Measurements from ENCODE around the gene KLF3. TPM values are rescaled to one million over a fixed set of nuclear protein-coding genes. Genes with fewer than 3 reads are reported as not detected.
"Not testable (repeated sequence)": the region's sequence is repeated elsewhere in the genome, so short reads cannot be mapped to it uniquely, and the experiment has no call there.

Gene KLF3
- 10 to 100 TPM; 53.6 to 63.8 (median 61.7) TPM for polyA plus RNA-seq (ENCODE audit: insufficient read length in 4 of 4)

DNA sequence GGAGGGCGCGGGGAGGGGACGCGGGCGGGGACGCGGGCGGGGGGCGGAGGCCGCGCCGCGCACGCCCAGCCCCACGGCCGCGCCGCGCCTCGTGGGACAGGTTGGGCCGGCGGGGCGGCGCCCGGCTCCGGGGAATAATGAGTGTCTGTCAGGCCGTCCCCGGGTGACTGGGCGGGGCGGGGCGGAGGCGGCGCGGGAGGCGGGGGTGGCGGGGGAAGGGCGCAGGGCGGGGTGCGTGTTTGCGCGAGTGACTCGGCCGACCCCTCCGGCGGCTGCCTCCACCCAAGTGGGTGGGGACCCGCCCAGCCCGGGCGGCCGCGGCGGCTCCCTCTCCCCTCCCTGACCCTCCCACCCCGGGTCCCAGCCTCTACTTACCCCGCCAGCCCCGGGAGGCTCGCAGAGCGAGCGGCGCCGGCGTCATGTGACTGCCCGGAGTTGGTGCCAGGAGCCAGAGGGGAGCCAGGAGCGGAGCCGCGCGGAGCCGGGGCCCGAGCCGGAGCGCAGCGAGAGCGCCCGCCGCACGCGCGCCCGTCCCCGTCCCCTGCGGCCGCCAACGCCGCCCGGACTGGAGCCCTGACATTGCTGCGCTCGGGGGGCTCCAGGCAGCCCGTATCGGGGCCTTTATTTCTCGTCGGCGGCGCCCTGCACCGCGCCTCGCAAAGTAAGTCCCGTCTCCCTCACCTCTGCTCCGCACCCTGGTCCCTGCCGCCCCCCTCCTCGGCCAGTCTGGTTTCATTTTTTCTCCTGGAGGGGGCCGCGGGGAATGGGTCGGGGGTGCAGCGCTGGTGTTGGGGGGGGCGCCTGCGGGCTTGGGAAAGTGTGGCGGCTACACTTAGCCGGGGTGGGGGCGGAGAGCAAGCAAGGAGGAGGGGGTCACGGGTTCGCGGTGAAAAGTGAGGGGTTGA, at the start of gene KLF3:
KLF3 (plus strand) TSS at position 399 of the 905 bp plus-strand sequence. CDS start 16,427 bp downstream, outside the sequence.
- peak in 2 of 4 donors; percentile 70 to 73 for DNase-seq (ENCODE audit: low read depth in 4 of 4, low spot score in 2 of 4)

DNA sequence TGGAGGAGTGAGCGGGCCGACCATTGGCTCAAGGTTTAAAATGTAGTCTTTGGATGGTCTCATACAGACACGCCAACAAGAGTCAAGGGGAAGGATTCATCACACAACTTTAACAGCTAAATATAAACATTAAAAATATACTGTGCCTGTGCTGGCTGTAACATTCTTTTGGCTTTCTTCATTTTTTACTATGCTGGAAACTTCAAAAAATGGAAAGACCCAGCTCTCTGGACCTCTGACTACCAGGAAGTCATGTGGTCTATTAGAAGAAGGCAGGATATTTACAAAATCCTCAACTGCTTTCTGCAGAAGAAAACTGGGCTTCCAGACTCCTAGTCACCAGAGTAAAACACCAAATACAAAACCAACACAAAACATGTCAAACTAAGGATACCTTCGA, 49.8 kb upstream of the KLF3 start:
- DNase-seq (ENCODE audit: low read depth in 4 of 4, low spot score in 2 of 4) = no peak

DNA sequence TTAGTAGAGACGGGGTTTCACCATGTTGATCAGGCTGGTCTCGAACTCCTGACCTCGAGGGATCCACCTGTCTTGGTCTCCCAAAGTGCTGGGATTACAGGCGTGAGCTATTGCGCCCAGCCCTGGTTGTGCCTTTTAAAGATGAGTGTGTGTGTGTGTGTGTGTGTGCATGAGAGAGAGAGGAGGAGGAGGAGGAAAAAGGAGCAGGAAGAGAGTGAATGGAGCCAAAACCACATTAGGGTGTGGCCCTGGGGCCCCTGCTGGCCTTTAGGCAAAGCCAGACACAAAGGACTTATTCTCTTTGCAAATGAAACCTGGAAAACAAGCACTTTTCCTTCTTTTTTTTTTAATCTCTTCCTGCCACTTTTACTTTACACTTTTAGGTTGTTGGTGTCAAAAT, 48.2 kb upstream of the KLF3 start:
- no peak for DNase-seq (ENCODE audit: low read depth in 4 of 4, low spot score in 2 of 4)

DNA sequence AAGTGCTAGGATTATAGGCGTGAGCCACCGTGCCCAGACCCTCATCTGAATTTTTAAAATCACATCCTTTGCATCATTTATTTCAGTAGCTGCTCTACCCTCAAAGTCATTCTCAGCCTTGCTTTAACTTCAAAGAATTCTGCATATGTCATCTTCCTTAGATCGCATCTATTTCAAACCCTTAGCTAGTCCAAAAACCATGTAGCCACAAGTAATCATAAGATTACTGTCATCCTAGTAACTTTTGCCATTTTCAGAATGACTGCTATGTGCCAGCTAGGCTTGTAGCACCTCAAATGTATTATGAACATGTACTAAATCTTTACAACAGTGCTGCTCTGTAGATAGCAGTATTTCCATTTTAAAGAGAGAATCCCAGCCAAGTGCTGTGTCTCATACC, 45.5 kb upstream of the KLF3 start:
- DNase-seq (ENCODE audit: low read depth in 4 of 4, low spot score in 2 of 4) = no peak

DNA sequence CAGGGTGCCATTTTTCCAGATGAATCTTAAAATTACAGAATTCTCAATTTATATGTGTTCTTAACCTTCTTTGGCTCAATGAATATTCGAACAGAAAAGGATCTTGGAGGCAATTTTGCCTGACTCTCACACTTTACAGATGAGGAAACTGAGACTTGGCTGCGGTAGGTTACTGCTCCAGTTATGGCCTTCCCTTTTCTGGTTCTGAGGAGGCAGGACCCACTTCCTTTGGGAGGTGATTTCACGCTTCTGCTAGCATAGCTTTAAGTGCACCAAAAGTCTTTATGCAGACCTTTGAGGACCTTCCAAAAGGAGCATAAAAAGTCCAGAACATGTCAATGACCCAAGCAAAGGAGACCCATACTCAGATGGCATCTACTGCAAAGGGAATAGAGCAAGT, 44.7 kb upstream of the KLF3 start:
- DNase-seq (ENCODE audit: low read depth in 4 of 4, low spot score in 2 of 4) = no peak

DNA sequence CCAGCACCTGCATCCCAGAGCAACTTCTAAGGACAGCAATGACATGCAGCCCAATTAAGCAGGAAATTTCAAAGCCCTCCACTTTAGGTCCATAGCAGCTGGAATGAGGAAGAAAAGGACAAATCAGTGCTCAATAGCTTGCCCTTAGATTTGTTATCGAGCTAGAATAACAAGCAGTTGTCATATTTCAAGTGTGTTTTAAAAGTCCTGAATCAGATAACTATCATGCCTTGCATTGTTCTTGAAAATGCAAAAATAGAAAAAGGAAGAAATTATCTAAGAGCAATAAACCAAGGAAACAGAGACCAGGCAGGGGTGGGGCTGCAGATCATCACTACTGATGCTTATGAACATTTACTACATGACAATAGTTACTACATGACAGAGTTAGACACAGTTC, 43.9 kb upstream of the KLF3 start:
- no peak for DNase-seq (ENCODE audit: low read depth in 4 of 4, low spot score in 2 of 4)

DNA sequence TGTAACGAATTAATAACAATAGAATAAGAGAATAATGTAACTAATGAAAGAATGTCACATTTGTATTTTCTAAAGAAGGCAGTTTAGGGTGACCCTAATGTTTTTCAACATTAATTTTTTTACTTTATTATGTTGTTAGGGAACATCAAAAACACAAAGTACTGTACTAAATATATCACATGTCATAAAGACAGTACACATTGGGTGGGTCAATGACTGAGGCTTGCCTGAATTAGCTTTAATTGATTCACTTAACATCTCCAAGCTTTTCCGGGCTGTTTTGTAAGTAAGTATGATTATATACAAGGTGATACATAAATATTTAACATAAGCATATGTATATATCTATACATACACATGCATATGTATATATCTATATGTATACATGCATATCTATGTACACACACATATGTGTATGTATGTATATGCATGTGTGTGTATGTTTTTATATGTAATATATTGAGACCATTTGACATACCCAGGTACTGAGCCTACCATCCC, 43.4 kb upstream of the KLF3 start:
- DNase-seq (ENCODE audit: low read depth in 4 of 4, low spot score in 2 of 4) = no peak

DNA sequence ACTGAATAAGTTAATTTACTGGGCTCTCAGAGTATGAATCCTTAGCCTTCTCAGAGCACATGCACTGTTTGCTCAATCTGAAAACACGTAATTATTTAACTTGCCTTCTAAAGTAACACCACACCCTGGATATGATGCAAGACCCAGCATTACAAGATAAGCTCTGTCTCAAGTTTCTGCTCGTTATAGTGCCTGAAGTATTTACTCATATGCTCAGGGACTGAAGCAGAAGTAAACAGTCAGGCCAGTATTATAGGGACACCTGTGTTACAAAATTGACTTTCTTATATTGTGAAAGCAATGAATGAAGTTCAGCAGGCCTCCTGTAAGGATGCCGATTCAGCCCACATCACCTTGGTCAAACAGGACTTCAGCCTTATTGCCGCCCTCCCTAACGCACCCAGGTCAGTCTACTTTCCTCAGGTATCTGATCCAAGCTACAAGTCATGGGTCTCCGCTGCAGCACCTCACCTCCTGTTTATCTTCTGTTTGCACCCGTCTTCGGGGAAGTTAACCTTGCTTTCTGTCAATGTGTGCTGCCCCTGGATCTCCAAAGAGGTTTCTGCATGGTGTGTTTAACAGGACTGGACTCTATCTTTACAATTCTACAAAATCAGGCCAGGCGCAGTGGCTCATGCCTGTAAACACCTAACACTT, 42.8 kb upstream of the KLF3 start:
- DNase-seq (ENCODE audit: low read depth in 4 of 4, low spot score in 2 of 4) = no peak

DNA sequence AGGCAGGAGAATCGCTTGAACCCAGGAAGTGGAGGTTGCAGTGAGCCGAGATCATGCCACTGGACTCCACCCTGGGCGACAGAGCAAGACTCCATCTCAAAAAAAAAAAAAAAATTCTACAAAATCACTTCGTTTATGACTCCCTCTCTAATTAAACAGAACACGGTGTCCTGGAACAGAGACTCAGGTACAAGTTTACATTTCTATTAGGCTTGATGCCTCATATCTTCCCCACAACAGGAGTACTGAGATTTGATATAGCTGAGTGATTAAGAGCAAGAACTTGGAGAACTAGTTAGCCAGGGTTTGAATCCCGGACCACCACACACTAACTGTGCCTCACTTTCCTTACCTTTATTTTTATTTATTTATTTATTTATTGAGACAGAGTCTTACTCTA, 42.2 kb upstream of the KLF3 start:
- no peak for DNase-seq (ENCODE audit: low read depth in 4 of 4, low spot score in 2 of 4)

DNA sequence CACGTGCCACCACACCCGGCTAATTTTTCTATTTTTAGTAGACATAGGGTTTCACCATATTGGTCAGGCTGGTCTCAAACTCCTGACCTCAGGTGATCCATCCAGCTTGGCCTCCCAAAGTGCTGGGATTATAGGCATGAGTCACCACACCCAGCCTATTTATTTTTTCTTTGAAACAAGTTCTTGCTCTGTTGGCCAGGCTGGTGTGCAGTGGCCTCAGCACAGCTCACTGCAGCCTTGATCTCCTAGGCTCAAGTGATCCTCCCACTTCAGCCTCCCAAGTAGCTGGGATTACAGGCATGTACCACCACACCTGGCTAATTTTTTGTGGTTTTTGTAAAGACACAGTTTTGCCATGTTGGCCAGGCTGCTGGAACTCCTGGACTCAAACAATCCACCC, 41.7 kb upstream of the KLF3 start:
- DNase-seq (ENCODE audit: low read depth in 4 of 4, low spot score in 2 of 4) = not testable (repeated sequence)

DNA sequence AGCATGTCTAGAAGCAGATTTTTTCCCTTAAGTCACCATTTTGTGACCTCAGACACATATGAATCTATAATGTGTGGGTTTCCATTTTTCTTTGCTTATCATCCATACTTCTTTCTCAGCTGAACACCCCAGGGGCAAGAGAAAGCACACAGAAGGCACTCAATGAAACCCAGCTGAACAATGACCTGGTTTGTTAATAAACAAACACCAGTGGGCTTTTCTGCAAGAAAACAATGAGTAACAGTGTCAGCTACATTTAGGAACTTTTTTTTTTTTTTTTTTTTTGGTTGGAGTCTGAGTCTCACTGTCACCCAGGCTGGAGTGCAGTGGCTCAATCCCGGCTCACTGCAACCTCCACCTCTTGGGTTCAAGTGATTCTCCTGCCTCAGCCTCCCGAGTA, 40.7 kb upstream of the KLF3 start:
- DNase-seq (ENCODE audit: low read depth in 4 of 4, low spot score in 2 of 4) = no peak

DNA sequence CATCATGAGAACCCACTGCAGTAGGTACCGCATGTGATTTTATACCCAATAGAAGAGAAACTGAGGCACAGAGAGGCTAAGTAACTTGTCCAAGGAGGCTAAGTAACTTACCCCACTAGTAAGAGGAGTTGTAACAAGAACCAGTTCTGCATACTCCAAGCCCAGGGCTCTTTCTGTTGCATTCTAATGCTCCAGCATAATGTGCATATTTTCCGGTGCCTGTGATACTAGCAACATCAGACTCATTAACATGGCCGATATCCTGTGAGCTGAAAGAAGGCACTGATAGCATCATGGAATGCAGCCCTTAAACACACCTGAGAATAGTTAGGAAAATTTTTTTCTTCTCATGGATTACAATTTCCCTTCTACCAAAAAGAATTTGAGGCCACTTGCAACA, 39.7 kb upstream of the KLF3 start:
- DNase-seq (ENCODE audit: low read depth in 4 of 4, low spot score in 2 of 4) = no peak

DNA sequence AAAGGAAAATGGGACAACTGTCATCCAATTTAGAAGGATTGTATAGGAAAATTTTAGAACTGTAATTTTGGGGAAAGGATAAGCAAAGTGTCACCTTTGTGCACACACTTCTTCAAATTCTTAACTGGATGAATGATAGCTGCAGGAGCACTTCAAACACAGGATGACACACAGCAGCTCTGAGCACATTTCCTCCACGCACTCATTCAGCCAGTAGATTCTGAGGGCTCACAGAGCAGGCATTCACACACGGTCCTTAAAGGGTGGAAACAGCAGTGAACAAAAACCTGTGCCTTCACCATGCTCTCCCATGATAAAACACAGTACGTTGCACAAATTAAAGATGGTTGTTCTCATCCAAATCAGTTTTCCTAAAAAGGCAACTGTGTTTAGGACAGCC, 38.5 kb upstream of the KLF3 start:
- no peak for DNase-seq (ENCODE audit: low read depth in 4 of 4, low spot score in 2 of 4)

DNA sequence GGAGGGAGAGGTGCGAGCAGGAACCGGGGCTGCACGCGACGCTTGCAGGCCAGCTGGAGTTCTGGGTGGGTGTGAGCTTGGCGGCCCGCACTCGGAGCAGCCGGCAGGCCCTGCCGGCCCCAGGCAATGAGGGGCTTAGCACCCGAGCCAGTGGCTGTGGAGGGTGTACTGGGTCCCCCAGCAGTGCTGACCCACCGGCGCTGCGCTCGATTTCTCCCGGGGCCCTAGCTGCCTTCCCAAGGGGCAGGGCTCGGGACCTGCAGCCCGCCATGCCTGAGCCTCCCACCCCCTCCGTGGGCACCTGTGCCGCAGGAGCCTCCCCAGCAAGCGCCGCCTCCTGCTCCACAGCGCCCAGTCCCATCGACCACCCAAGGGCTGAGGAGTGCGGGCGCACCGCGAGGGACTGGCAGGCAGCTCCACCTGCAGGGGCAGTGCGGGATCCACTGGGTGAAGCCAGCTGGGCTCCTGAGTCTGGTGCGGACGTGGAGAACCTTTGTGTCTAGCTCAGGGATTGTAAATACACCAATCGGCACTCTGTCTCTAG, 37.0 kb upstream of the KLF3 start:
- DNase-seq (ENCODE audit: low read depth in 4 of 4, low spot score in 2 of 4) = not testable (repeated sequence)

DNA sequence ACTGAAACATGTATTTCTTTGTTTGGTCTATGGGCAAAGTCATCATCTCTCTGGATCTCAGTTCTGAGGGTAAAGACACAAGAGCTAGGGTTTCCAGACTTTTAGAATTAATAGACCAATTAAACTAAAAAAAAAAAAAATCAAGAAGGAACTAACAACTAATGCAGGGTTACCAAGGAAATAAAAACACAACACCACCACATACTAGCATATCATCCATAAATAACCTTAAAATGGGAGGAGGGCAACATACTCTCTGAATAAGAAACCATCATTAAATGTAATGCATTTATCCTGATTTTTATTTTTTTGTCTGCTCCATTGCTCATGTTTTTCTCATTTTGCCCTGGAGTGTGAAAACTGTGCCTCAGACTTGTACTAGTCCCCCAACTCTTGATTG, 33.5 kb upstream of the KLF3 start:
- DNase-seq (ENCODE audit: low read depth in 4 of 4, low spot score in 2 of 4) = no peak

DNA sequence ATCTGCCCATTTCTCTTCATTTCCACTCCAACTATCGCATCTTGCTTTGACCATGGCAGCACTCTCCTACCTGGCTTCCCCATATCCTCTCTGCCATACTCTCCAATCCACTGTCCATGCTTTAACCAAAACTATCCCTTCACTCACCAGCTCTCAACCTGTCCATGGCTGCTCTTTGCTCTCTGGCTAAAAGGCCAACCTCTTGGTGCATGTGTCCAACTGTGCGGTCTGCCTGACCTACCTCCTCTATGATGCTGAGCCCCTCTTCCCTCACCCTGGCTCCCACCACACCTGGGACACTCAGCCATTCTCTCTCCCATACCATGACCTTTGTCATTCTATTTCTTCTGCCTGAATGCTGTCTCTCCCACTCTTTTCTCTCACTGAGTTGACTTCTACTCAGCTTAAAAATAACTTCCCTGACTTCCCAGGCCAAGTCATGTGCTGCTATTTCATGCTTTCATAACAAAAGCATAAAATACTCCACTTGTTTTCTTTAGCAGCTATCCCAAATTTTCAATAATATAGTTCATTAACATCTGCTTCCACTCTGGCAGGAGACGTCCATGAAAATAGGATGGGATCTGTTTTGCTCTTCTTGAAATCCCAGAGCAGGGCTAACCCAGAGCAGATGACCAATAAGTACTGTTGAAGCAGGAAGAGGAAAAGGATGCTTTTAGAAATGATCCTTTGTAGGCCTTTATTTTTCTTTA, 29.8 kb upstream of the KLF3 start:
- no peak for DNase-seq (ENCODE audit: low read depth in 4 of 4, low spot score in 2 of 4)

DNA sequence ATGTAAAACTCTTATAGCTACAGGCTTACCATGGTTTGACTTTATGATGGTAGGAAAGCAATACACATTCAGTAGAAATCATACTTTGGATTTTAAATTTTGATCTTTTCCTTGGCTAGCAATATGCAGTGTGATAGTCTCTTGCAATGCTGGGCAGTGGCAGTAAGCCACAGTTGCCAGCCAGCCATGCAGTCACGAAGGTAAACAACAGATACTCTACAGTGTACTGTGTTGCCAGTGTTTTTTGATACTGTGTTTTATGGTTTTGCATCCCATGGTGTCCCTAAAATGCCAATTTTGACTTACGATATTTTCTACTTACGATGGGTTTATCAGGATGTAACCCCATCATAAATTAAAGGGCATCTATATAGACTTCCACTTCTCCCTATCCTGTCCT, 24.8 kb upstream of the KLF3 start:
- DNase-seq (ENCODE audit: low read depth in 4 of 4, low spot score in 2 of 4) = no peak

DNA sequence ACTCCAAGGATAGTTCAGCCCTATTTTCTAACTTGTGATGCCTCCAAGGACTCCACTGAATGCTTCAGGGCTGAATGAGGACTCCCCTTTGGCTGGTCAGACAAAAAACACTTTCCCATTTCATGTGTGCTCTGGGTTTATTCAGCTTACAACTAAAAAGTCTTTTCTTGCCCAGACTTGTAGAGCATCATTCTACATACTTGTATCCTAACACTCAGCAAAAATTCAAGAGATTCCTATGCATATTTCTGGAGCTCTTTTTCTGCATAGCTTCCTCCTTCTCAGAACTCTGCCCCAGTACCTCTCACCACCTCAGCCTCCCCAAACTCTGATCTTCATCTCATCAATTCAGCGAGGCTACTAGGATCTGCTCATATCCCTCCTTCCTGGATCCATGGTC, 22.2 kb upstream of the KLF3 start:
- no peak for DNase-seq (ENCODE audit: low read depth in 4 of 4, low spot score in 2 of 4)

DNA sequence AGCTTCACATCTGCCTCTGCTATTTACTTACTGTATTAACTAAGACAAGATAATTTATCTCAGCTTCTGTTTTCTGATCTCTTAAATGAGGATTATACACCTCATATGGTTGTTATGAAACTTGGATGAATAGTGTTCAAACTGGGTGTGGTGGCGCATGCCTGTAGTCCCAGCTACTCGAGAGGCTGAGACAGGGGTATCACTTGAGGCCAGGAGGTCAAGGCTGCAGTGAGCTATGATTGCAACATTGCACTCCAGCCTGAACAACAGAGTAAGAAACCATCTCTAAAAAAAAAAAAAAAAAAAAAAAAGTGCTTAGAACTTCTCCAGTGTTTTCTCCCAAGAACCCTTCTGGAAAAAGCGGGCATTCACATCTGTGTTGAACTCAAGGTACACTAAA, 19.8 kb upstream of the KLF3 start:
- DNase-seq (ENCODE audit: low read depth in 4 of 4, low spot score in 2 of 4) = no peak

DNA sequence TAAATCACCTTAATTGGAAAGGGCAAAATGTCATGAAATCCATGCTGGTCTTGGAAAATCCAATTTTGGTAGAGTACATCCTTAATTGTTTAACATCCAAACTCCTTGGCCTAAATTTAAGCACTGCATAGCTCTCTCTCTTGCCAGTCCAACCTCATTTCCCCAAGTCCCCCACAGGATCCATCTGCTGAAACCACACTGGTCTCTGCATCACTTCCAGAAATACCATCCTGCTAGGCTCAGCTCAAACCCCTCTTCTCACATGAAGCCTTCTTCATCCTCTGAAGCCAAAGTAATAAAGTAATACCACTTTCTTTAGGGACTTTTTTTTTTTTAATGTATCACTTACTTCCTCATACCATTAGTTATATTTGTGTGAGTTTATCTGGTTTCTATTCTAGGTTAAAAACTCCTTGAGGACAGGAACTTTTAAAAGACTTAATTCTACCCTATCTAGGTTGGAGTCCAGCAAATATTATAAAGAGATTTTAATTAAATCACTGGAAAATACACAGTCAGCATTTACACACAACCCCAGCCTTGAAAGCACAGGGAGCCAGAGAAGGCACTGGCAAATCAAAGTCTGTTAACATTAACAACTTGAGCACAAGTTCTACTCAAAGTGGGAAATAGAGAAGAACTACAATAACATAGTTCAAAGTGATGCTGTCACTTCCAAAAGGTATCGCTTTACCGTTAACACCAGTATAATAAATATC, 16.7 kb upstream of the KLF3 start:
- DNase-seq (ENCODE audit: low read depth in 4 of 4, low spot score in 2 of 4) = no peak

All from left renal cortex interstitium (tissue), 4 donors.